ENCODE results near the gene CELA2B.
"Not testable (repeated sequence)": the region's sequence is repeated elsewhere in the genome, so short reads cannot be mapped to it uniquely, and the experiment has no call there.

Gene CELA2B

GRCh38 chr1:15509586-15509985 lies 33.7 kb downstream of the CELA2B start:
- H3K36me3 ChIP-seq (ENCODE audit: insufficient read depth, insufficient read length, low read length), result no peaks in the 10 kb centered on the region
- no peak overlapping the region for H3K9ac ChIP-seq (ENCODE audit: insufficient read length, low read depth)
- TF ChIP-seq YY1 (IDR thresholded peaks at IDR 0.05; ENCODE audit: insufficient read depth, insufficient read length) (no peak), SUZ12 (IDR thresholded peaks at IDR 0.05; ENCODE audit: extremely low read depth, insufficient read depth, insufficient read length) (no peak), ZNF274 (IDR thresholded peaks at IDR 0.05; ENCODE audit: low read depth, low read length) (no peak)
- DNase-seq (ENCODE audit: low read depth, low spot score), result no peak
- H3K4me1 ChIP-seq (ENCODE audit: insufficient read depth, insufficient read length), result no peaks in the 10 kb centered on the region
- no peaks in the 10 kb centered on the region for H3K27me3 ChIP-seq (ENCODE audit: insufficient read depth, insufficient read length)
- no peak overlapping the region for H3K4me3 ChIP-seq (ENCODE audit: insufficient read length, low read depth)
- no peaks in the 10 kb centered on the region for H3K9me3 ChIP-seq (ENCODE audit: insufficient read depth, low read length)

DNA sequence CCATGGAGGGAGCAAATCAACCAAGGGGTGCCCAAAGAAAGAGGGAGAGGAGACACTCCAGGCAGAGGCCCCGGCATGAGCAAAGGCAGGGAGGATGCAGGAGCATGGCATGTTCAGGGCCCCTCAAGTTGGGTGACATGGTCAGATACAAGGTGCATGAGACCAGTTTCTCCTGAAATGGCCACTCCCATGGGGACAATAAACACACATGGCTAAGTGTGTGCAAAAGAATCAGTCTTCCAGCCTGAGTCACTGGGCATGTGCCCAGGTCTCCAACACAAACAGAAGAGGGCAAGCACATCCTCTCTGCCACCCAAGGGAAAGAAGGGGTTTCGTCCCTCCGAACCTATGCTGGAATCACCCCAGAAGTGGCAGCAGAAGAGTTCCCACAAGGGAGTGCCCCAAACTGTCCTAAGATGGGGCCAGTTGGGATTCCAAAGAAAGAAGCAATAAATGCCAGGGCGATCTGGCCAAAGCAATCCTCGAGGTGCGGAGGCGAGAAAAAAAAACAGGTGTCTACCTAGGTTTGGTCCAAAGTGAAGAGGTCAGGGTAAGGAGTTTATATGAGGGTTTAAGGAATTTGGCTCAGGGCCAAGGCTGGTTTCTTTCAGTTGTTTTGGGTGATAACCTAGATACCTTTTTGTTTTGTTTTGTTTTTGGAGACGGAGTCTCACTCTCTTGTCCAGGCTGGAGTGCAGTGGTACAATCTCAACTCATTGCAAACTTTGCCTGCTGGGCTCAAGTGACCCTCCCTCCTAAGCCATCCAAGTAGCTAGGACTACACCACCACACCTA lies 34.9 kb downstream of the CELA2B start:
- no peaks in the 10 kb centered on the region for H3K4me1 ChIP-seq (ENCODE audit: insufficient read depth, insufficient read length)
- H3K9me3 ChIP-seq (ENCODE audit: insufficient read depth, low read length), result no peaks in the 10 kb centered on the region
- no peaks in the 10 kb centered on the region for H3K36me3 ChIP-seq (ENCODE audit: insufficient read depth, insufficient read length, low read length)
- no peak for DNase-seq (ENCODE audit: low read depth, low spot score)
- H3K4me3 ChIP-seq (ENCODE audit: insufficient read length, low read depth), result no peak overlapping the region
- H3K9ac ChIP-seq (ENCODE audit: insufficient read length, low read depth), result no peak overlapping the region
- TF ChIP-seq YY1 (IDR thresholded peaks at IDR 0.05; ENCODE audit: insufficient read depth, insufficient read length) (no peak), ZNF274 (IDR thresholded peaks at IDR 0.05; ENCODE audit: low read depth, low read length) (no peak), SUZ12 (IDR thresholded peaks at IDR 0.05; ENCODE audit: extremely low read depth, insufficient read depth, insufficient read length) (no peak)
- no peaks in the 10 kb centered on the region for H3K27me3 ChIP-seq (ENCODE audit: insufficient read depth, insufficient read length)

DNA sequence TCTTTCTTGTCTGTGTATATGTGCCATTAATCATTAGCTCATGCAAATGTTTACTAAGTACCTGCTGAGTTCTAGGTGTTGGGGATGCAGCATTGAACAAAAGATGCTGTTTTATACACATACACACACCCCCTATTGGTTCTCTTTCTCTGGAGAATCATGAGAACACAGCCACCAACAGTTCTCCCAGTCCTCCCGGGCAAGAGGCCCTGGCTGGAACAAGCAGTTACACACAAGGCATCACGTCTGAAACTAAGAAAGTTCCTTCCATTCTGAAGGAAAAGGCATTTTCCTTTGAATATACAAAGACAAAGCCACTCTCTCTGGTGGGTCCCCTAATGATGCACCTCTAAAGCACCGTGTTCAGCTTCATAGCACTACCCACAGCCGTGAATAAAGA lies 37.3 kb downstream of the CELA2B start:
- H3K27me3 ChIP-seq (ENCODE audit: insufficient read depth, insufficient read length), result no peaks in the 10 kb centered on the region
- H3K36me3 ChIP-seq (ENCODE audit: insufficient read depth, insufficient read length, low read length), result peaks cover 5% of the 10 kb centered on the region
- no peak overlapping the region for H3K4me3 ChIP-seq (ENCODE audit: insufficient read length, low read depth)
- no peak for DNase-seq (ENCODE audit: low read depth, low spot score)
- no peak overlapping the region for H3K9ac ChIP-seq (ENCODE audit: insufficient read length, low read depth)
- no peaks in the 10 kb centered on the region for H3K4me1 ChIP-seq (ENCODE audit: insufficient read depth, insufficient read length)
- no peaks in the 10 kb centered on the region for H3K9me3 ChIP-seq (ENCODE audit: insufficient read depth, low read length)
- no peak for TF ChIP-seq SUZ12 (IDR thresholded peaks at IDR 0.05; ENCODE audit: extremely low read depth, insufficient read depth, insufficient read length)
- TF ChIP-seq YY1 (IDR thresholded peaks at IDR 0.05; ENCODE audit: insufficient read depth, insufficient read length), result no peak
- TF ChIP-seq ZNF274 (IDR thresholded peaks at IDR 0.05; ENCODE audit: low read depth, low read length), result no peak

GRCh38 chr1:15513919-15514318 lies 38.0 kb downstream of the CELA2B start:
- no peak for DNase-seq (ENCODE audit: low read depth, low spot score)
- Histone ChIP-seq H3K27me3 (ENCODE audit: insufficient read depth, insufficient read length) (no peaks in the 10 kb centered on the region), H3K9ac (ENCODE audit: insufficient read length, low read depth) (no peak overlapping the region), H3K4me1 (ENCODE audit: insufficient read depth, insufficient read length) (no peaks in the 10 kb centered on the region), H3K9me3 (ENCODE audit: insufficient read depth, low read length) (no peaks in the 10 kb centered on the region), H3K36me3 (ENCODE audit: insufficient read depth, insufficient read length, low read length) (peaks cover 5% of the 10 kb centered on the region), H3K4me3 (ENCODE audit: insufficient read length, low read depth) (no peak overlapping the region)
- TF ChIP-seq SUZ12 (IDR thresholded peaks at IDR 0.05; ENCODE audit: extremely low read depth, insufficient read depth, insufficient read length) (no peak), ZNF274 (IDR thresholded peaks at IDR 0.05; ENCODE audit: low read depth, low read length) (no peak), YY1 (IDR thresholded peaks at IDR 0.05; ENCODE audit: insufficient read depth, insufficient read length) (no peak)

DNA sequence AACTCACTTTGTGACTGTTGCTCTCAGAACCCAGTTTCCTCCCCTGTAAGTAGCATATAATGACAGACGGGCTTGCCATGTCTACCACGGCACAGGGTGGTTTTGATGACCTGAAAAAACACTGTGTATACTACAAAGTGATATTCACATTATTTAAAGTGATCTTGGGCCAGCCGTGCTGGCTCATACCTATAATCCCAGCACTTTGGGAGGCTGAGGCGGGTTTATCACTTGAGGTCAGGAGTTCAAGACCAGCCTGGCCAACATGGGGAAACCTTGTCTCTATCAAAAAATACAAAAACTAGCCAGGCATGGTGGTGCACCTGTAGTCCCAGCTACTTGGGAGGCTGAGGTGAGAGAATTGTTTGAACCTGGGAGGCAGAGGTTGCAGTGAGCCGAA lies 38.7 kb downstream of the CELA2B start:
- not testable (repeated sequence) for H3K36me3 ChIP-seq (ENCODE audit: insufficient read depth, insufficient read length, low read length); H3K9ac ChIP-seq (ENCODE audit: insufficient read length, low read depth); DNase-seq (ENCODE audit: low read depth, low spot score); H3K27me3 ChIP-seq (ENCODE audit: insufficient read depth, insufficient read length); H3K4me3 ChIP-seq (ENCODE audit: insufficient read length, low read depth); H3K4me1 ChIP-seq (ENCODE audit: insufficient read depth, insufficient read length); H3K9me3 ChIP-seq (ENCODE audit: insufficient read depth, low read length)

GRCh38 chr1:15515022-15515663 lies 39.2 kb downstream of the CELA2B start:
- DNase-seq (ENCODE audit: low read depth, low spot score), result no peak
- TF ChIP-seq SUZ12 (IDR thresholded peaks at IDR 0.05; ENCODE audit: extremely low read depth, insufficient read depth, insufficient read length) (no peak), ZNF274 (IDR thresholded peaks at IDR 0.05; ENCODE audit: low read depth, low read length) (no peak), YY1 (IDR thresholded peaks at IDR 0.05; ENCODE audit: insufficient read depth, insufficient read length) (no peak)
- no peak overlapping the region for H3K4me3 ChIP-seq (ENCODE audit: insufficient read length, low read depth)
- no peak overlapping the region for H3K9ac ChIP-seq (ENCODE audit: insufficient read length, low read depth)
- H3K4me1 ChIP-seq (ENCODE audit: insufficient read depth, insufficient read length), result no peaks in the 10 kb centered on the region
- no peaks in the 10 kb centered on the region for H3K27me3 ChIP-seq (ENCODE audit: insufficient read depth, insufficient read length)
- H3K36me3 ChIP-seq (ENCODE audit: insufficient read depth, insufficient read length, low read length), result peaks cover 5% of the 10 kb centered on the region
- H3K9me3 ChIP-seq (ENCODE audit: insufficient read depth, low read length), result no peaks in the 10 kb centered on the region

GRCh38 chr1:15519625-15520024 lies 43.7 kb downstream of the CELA2B start:
- Histone ChIP-seq H3K9me3 (ENCODE audit: insufficient read depth, low read length) (no peaks in the 10 kb centered on the region), H3K4me1 (ENCODE audit: insufficient read depth, insufficient read length) (no peaks in the 10 kb centered on the region)
- no peak for DNase-seq (ENCODE audit: low read depth, low spot score)

DNA sequence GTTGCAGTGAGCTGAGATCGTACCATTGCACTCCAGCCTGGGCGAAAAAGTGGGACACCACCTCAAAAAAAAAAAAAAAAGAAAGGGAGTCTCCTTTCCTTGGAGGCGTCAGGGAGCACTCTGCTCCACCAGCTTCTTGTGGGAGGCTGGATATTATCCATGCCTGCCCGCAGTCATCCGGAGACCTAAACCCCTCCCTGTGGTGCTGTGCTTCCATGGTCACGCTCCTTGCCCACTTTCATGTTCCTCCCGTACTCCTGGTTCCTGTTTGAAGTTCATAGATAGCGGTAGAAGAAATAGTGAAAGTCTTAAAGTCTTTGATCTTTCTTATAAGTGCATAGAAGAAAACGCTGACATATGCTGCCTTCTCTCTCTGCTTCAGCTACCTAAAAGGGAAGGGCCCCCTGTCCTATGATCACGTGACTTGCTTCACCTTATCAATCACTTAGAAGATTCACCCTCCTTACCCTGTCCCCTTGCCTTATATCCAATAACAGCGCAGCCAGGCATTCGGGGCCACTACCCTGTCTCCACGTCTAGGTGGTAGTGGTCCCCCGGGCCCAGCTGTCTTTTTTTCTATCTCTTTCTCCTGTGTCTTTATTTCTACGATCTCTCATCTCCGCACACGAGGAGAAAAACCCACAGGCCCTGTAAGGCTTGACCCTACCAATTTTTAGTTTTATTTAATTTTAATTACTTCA lies 45.5 kb downstream of the CELA2B start:
- H3K36me3 ChIP-seq (ENCODE audit: insufficient read depth, insufficient read length, low read length); H3K4me1 ChIP-seq (ENCODE audit: insufficient read depth, insufficient read length); DNase-seq (ENCODE audit: low read depth, low spot score); H3K9me3 ChIP-seq (ENCODE audit: insufficient read depth, low read length); H3K9ac ChIP-seq (ENCODE audit: insufficient read length, low read depth); H3K4me3 ChIP-seq (ENCODE audit: insufficient read length, low read depth); H3K27me3 ChIP-seq (ENCODE audit: insufficient read depth, insufficient read length): not testable (repeated sequence)

More at GRCh38 chr1:15519625-15520024, 43.7 kb downstream of the CELA2B start:
- Histone ChIP-seq H3K36me3 (ENCODE audit: insufficient read depth, insufficient read length, low read length) (peaks cover 5% of the 10 kb centered on the region), H3K27me3 (ENCODE audit: insufficient read depth, insufficient read length) (no peaks in the 10 kb centered on the region), H3K9ac (ENCODE audit: insufficient read length, low read depth) (no peak overlapping the region), H3K4me3 (ENCODE audit: insufficient read length, low read depth) (no peak overlapping the region)
- TF ChIP-seq YY1 (IDR thresholded peaks at IDR 0.05; ENCODE audit: insufficient read depth, insufficient read length) (no peak), SUZ12 (IDR thresholded peaks at IDR 0.05; ENCODE audit: extremely low read depth, insufficient read depth, insufficient read length) (no peak), ZNF274 (IDR thresholded peaks at IDR 0.05; ENCODE audit: low read depth, low read length) (no peak)

Measured in NT2/D1 (cell line).